GM23248 (cell line): ENCODE measurements around the gene DNAH11.

ENCODE experiments used
- EZH2 ChIP-seq: fragments of 200-600 bp; sonication (generic); IDR thresholded peaks from 2 replicates; pipeline ENCODE4 v1.6.1; 2018; ENCODE audit warnings: antibody characterized with exemption, mild to moderate bottlenecking; ENCODE audit not compliant: insufficient read depth, poor library complexity, severe bottlenecking
- EZH2phosphoT487 ChIP-seq: fragments of 200-600 bp; sonication (generic); IDR thresholded peaks from 2 replicates; pipeline ENCODE4 v1.6.1; 2018; ENCODE audit warnings: antibody characterized with exemption, moderate library complexity, mild to moderate bottlenecking, low read depth; ENCODE audit not compliant: insufficient read depth

- TF ChIP-seq EZH2 (no peak), EZH2phosphoT487 (no peak)
Observed at GRCh38 chr7:21773326-21773725, 230.5 kb downstream of the DNAH11 start.
